Measurements from ENCODE around the gene SCNN1B.

SCNN1B gene

GRCh38 chr16:23306199-23307100 is 4.3 kb downstream of the SCNN1B start:
- no peaks in the 10 kb centered on the region for H3K4me1 ChIP-seq (ENCODE audit: control insufficient read depth, insufficient read depth, low read length, unreplicated experiment)
- H3K27me3 ChIP-seq (ENCODE audit: insufficient read depth, low read length): peaks cover 74% of the 10 kb centered on the region
- H3K36me3 ChIP-seq (ENCODE audit: insufficient read depth, low read length): no peaks in the 10 kb centered on the region
- H3K27ac ChIP-seq (ENCODE audit: low read depth, low read length): no peak overlapping the region
- H3K4me3 ChIP-seq (ENCODE audit: low read depth, low read length): no peak overlapping the region
- H3K79me2 ChIP-seq (ENCODE audit: control insufficient read depth, insufficient read depth, low read length, unreplicated experiment): no peaks in the 10 kb centered on the region
- H2AFZ ChIP-seq (ENCODE audit: low read length, unreplicated experiment): no peak overlapping the region

- Histone ChIP-seq H3K27me3 (ENCODE audit: insufficient read depth, low read length) (peaks cover 42% of the 10 kb centered on the region), H3K4me1 (ENCODE audit: control insufficient read depth, insufficient read depth, low read length, unreplicated experiment) (no peaks in the 10 kb centered on the region), H3K79me2 (ENCODE audit: control insufficient read depth, insufficient read depth, low read length, unreplicated experiment) (no peaks in the 10 kb centered on the region), H3K27ac (ENCODE audit: low read depth, low read length) (no peak overlapping the region), H3K4me3 (ENCODE audit: low read depth, low read length) (no peak overlapping the region), H3K36me3 (ENCODE audit: insufficient read depth, low read length) (no peaks in the 10 kb centered on the region), H2AFZ (ENCODE audit: low read length, unreplicated experiment) (no peak overlapping the region)
Observed at GRCh38 chr16:23310217-23310616, 8.1 kb downstream of the SCNN1B start.

- no peaks in the 10 kb centered on the region for H3K36me3 ChIP-seq (ENCODE audit: insufficient read depth, low read length)
- H3K27ac ChIP-seq (ENCODE audit: low read depth, low read length): no peak overlapping the region
- no peaks in the 10 kb centered on the region for H3K4me1 ChIP-seq (ENCODE audit: control insufficient read depth, insufficient read depth, low read length, unreplicated experiment)
- H3K4me3 ChIP-seq (ENCODE audit: low read depth, low read length): no peak overlapping the region
- no peaks in the 10 kb centered on the region for H3K79me2 ChIP-seq (ENCODE audit: control insufficient read depth, insufficient read depth, low read length, unreplicated experiment)
- no peak overlapping the region for H2AFZ ChIP-seq (ENCODE audit: low read length, unreplicated experiment)
- peaks cover 40% of the 10 kb centered on the region for H3K27me3 ChIP-seq (ENCODE audit: insufficient read depth, low read length)
Observed at GRCh38 chr16:23310744-23311143, 8.6 kb downstream of the SCNN1B start.

GRCh38 chr16:23316232-23316631 is 14.1 kb downstream of the SCNN1B start:
- H3K36me3 ChIP-seq (ENCODE audit: insufficient read depth, low read length): no peaks in the 10 kb centered on the region
- H3K79me2 ChIP-seq (ENCODE audit: control insufficient read depth, insufficient read depth, low read length, unreplicated experiment): no peaks in the 10 kb centered on the region
- H3K4me1 ChIP-seq (ENCODE audit: control insufficient read depth, insufficient read depth, low read length, unreplicated experiment): no peaks in the 10 kb centered on the region
- peaks cover 13% of the 10 kb centered on the region; the same call in 1 of the 2 replicates for H3K27me3 ChIP-seq (ENCODE audit: insufficient read depth, low read length)
- no peak overlapping the region for H3K27ac ChIP-seq (ENCODE audit: low read depth, low read length)
- H2AFZ ChIP-seq (ENCODE audit: low read length, unreplicated experiment): no peak overlapping the region
- no peak overlapping the region for H3K4me3 ChIP-seq (ENCODE audit: low read depth, low read length)

- Histone ChIP-seq H3K4me1 (ENCODE audit: control insufficient read depth, insufficient read depth, low read length, unreplicated experiment) (no peaks in the 10 kb centered on the region), H3K79me2 (ENCODE audit: control insufficient read depth, insufficient read depth, low read length, unreplicated experiment) (no peaks in the 10 kb centered on the region), H3K27me3 (ENCODE audit: insufficient read depth, low read length) (0 out of 2 replicates have a peak, but pooled peaks cover 9% of the 10 kb centered on the region)
Observed at GRCh38 chr16:23316634-23317265, 14.6 kb downstream of the SCNN1B start.

GRCh38 chr16:23317266-23317661 is 15.2 kb downstream of the SCNN1B start:
- no peak overlapping the region for H3K4me3 ChIP-seq (ENCODE audit: low read depth, low read length)
- no peak overlapping the region for H3K27ac ChIP-seq (ENCODE audit: low read depth, low read length)
- H3K4me1 ChIP-seq (ENCODE audit: control insufficient read depth, insufficient read depth, low read length, unreplicated experiment): no peaks in the 10 kb centered on the region
- no peak overlapping the region for H2AFZ ChIP-seq (ENCODE audit: low read length, unreplicated experiment)
- H3K27me3 ChIP-seq (ENCODE audit: insufficient read depth, low read length): 0 out of 2 replicates have a peak, but pooled peaks cover 8% of the 10 kb centered on the region
- no peaks in the 10 kb centered on the region for H3K36me3 ChIP-seq (ENCODE audit: insufficient read depth, low read length)
- H3K79me2 ChIP-seq (ENCODE audit: control insufficient read depth, insufficient read depth, low read length, unreplicated experiment): no peaks in the 10 kb centered on the region

More at GRCh38 chr16:23316634-23317265, 14.6 kb downstream of the SCNN1B start:
- Histone ChIP-seq H3K27ac (ENCODE audit: low read depth, low read length) (no peak overlapping the region), H3K36me3 (ENCODE audit: insufficient read depth, low read length) (no peaks in the 10 kb centered on the region), H2AFZ (ENCODE audit: low read length, unreplicated experiment) (no peak overlapping the region), H3K4me3 (ENCODE audit: low read depth, low read length) (no peak overlapping the region)

GRCh38 chr16:23317751-23318150 is 15.6 kb downstream of the SCNN1B start:
- H3K4me3 ChIP-seq (ENCODE audit: low read depth, low read length): no peak overlapping the region
- H3K4me1 ChIP-seq (ENCODE audit: control insufficient read depth, insufficient read depth, low read length, unreplicated experiment): no peaks in the 10 kb centered on the region
- no peaks in the 10 kb centered on the region for H3K79me2 ChIP-seq (ENCODE audit: control insufficient read depth, insufficient read depth, low read length, unreplicated experiment)
- no peaks in the 10 kb centered on the region for H3K36me3 ChIP-seq (ENCODE audit: insufficient read depth, low read length)
- H2AFZ ChIP-seq (ENCODE audit: low read length, unreplicated experiment): no peak overlapping the region
- 0 out of 2 replicates have a peak, but pooled peaks cover 5% of the 10 kb centered on the region for H3K27me3 ChIP-seq (ENCODE audit: insufficient read depth, low read length)
- no peak overlapping the region for H3K27ac ChIP-seq (ENCODE audit: low read depth, low read length)

GRCh38 chr16:23318639-23319038 is 16.5 kb downstream of the SCNN1B start:
- Histone ChIP-seq H3K4me1 (ENCODE audit: control insufficient read depth, insufficient read depth, low read length, unreplicated experiment) (no peaks in the 10 kb centered on the region), H3K27ac (ENCODE audit: low read depth, low read length) (no peak overlapping the region), H3K27me3 (ENCODE audit: insufficient read depth, low read length) (0 out of 2 replicates have a peak, but pooled peaks cover 5% of the 10 kb centered on the region), H3K36me3 (ENCODE audit: insufficient read depth, low read length) (no peaks in the 10 kb centered on the region), H2AFZ (ENCODE audit: low read length, unreplicated experiment) (no peak overlapping the region), H3K79me2 (ENCODE audit: control insufficient read depth, insufficient read depth, low read length, unreplicated experiment) (no peaks in the 10 kb centered on the region), H3K4me3 (ENCODE audit: low read depth, low read length) (no peak overlapping the region)

- Histone ChIP-seq H2AFZ (ENCODE audit: low read length, unreplicated experiment) (no peak overlapping the region), H3K27me3 (ENCODE audit: insufficient read depth, low read length) (0 out of 2 replicates have a peak, but pooled peaks cover 5% of the 10 kb centered on the region), H3K27ac (ENCODE audit: low read depth, low read length) (no peak overlapping the region), H3K4me1 (ENCODE audit: control insufficient read depth, insufficient read depth, low read length, unreplicated experiment) (no peaks in the 10 kb centered on the region), H3K36me3 (ENCODE audit: insufficient read depth, low read length) (no peaks in the 10 kb centered on the region), H3K4me3 (ENCODE audit: low read depth, low read length) (no peak overlapping the region), H3K79me2 (ENCODE audit: control insufficient read depth, insufficient read depth, low read length, unreplicated experiment) (no peaks in the 10 kb centered on the region)
Observed at GRCh38 chr16:23319861-23320615, 17.9 kb downstream of the SCNN1B start.

GRCh38 chr16:23320693-23321092 is 18.6 kb downstream of the SCNN1B start:
- H3K4me1 ChIP-seq (ENCODE audit: control insufficient read depth, insufficient read depth, low read length, unreplicated experiment): no peaks in the 10 kb centered on the region
- no peak overlapping the region for H2AFZ ChIP-seq (ENCODE audit: low read length, unreplicated experiment)
- no peak overlapping the region for H3K27ac ChIP-seq (ENCODE audit: low read depth, low read length)
- 0 out of 2 replicates have a peak, but pooled peaks cover 5% of the 10 kb centered on the region for H3K27me3 ChIP-seq (ENCODE audit: insufficient read depth, low read length)
- H3K4me3 ChIP-seq (ENCODE audit: low read depth, low read length): no peak overlapping the region
- H3K79me2 ChIP-seq (ENCODE audit: control insufficient read depth, insufficient read depth, low read length, unreplicated experiment): no peaks in the 10 kb centered on the region
- H3K36me3 ChIP-seq (ENCODE audit: insufficient read depth, low read length): no peaks in the 10 kb centered on the region
